Gastrocnemius medialis (tissue), 4 donors: ENCODE measurements around the gene DNAJC1. TPM values are rescaled to one million over a fixed set of nuclear protein-coding genes. Genes with fewer than 3 reads are reported as not detected.
"Not testable (repeated sequence)": the region's sequence is repeated elsewhere in the genome, so short reads cannot be mapped to it uniquely, and the experiment has no call there.

Experiments
- ATAC-seq, 2 donors: fragments of 150-250 bp; one replicate each; pipeline ENCODE4 v1.9.1; 2016
- DNase-seq, 2 donors: peaks; one replicate each; pipeline ENCODE4 v3.0.0-alpha.2; 2019
- H3K27ac ChIP-seq, 4 donors: fragments of 200-600 bp; sonication (generic); 1 replicate in 1 of 4; 2 replicates in 3 of 4; pipeline ENCODE4 v1.5.1; 2016 to 2018; ENCODE audit warnings: mild to moderate bottlenecking in 2 of 4, moderate library complexity in 1 of 4
- H3K27me3 ChIP-seq, 3 donors: fragments of 200-600 bp; sonication (generic) in 2 of 3; 1 replicate in 1 of 3; 2 replicates in 2 of 3; pipeline versions ENCODE4 v1.5.1 to v1.6.0; 2016 to 2019; ENCODE audit warnings: mild to moderate bottlenecking in 1 of 3, moderate library complexity in 1 of 3
- H3K36me3 ChIP-seq, 2 donors: fragments of 200-600 bp; sonication (generic) in 1 of 2; one replicate each; pipeline ENCODE4 v1.5.1; 2017 to 2018
- H3K4me1 ChIP-seq, 2 donors: fragments of 200-600 bp; sonication (generic) in 1 of 2; one replicate each; pipeline ENCODE4 v1.5.1; 2016 to 2017; ENCODE audit warnings: mild to moderate bottlenecking in 2 of 2
- H3K4me3 ChIP-seq, 4 donors: fragments of 200-600 bp; sonication (generic) in 3 of 4; 1 replicate in 1 of 4; 2 replicates in 3 of 4; pipeline ENCODE4 v1.5.1; 2016 to 2019; ENCODE audit warnings: mild to moderate bottlenecking in 2 of 4
- H3K9me3 ChIP-seq, 3 donors: fragments of 200-600 bp; sonication (generic) in 2 of 3; 1 replicate in 1 of 3; 2 replicates in 2 of 3; pipeline ENCODE4 v1.5.1; 2016 to 2019
- POLR2A ChIP-seq, 2 donors: fragments of 450-650 bp; IDR thresholded peaks; one replicate each; pipeline ENCODE4 v1.6.1; 2017; ENCODE audit warnings: antibody characterized with exemption in 2 of 2, mild to moderate bottlenecking in 2 of 2, moderate library complexity in 2 of 2
- in situ Hi-C, 4 donors: fragments of 200-750 bp; cut with MboI; loops; one replicate each; pipeline versions ENCODE4 v1.15.0 to v1.8.0; 2017; ENCODE audit warnings: low sequenced_read_pairs in 4 of 4
- intact Hi-C: fragments of 100-400 bp; cut with DNase I; formaldehyde crosslinking; loops from one replicate; pipeline ENCODE4 v1.15.1; 2023; ENCODE audit warnings: low total_unique reads
- total RNA-seq, 4 donors: library from RNA; depleted of rRNA; stranded (reverse); fragments of >200 nt; gene quantifications; one replicate each; pipeline versions ENCODE4 v1.1.0 to v1.2.3, GENCODE V29; 2016
- TF ChIP-seq, protein P1 (sequence below), 5 experiments: fragments of 450-650 bp in 3 of 5; fragments of 200-600 bp in 2 of 5; sonication (generic) in 2 of 5; IDR thresholded peaks in 4 of 5; conservative IDR thresholded peaks in 1 of 5; 1 replicate in 4 of 5; 2 replicates in 1 of 5; pipeline ENCODE4 v1.5.1; 2016 to 2019; ENCODE audit warnings: antibody characterized with exemption in 5 of 5, mild to moderate bottlenecking in 3 of 5, moderate library complexity in 3 of 5

DNAJC1 gene
- total RNA-seq, 4 donors from 2014 or later, result 24.1 to 56.4 (median 35.7) TPM

DNA sequence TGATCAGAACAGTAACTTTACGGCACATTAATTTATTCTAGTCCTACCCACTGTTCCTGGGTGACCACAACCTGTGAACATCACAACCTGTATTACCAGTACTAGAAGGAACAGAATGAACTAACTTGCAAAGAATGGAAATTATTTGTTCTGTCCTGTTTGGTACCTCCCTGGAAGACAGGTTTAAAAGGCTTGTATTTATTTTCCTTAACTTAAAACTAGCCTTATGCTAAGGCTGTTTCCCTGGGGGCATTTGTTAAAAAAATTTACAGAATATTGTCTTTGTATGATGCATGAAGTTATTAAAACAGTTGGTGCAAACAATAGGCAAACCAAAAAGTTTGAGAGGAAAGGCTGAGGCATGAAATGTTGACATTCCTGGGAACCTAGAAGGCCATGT is 132.7 kb downstream of the DNAJC1 start:
- DNase-seq, result no peak
- TF ChIP-seq, protein P1, sequence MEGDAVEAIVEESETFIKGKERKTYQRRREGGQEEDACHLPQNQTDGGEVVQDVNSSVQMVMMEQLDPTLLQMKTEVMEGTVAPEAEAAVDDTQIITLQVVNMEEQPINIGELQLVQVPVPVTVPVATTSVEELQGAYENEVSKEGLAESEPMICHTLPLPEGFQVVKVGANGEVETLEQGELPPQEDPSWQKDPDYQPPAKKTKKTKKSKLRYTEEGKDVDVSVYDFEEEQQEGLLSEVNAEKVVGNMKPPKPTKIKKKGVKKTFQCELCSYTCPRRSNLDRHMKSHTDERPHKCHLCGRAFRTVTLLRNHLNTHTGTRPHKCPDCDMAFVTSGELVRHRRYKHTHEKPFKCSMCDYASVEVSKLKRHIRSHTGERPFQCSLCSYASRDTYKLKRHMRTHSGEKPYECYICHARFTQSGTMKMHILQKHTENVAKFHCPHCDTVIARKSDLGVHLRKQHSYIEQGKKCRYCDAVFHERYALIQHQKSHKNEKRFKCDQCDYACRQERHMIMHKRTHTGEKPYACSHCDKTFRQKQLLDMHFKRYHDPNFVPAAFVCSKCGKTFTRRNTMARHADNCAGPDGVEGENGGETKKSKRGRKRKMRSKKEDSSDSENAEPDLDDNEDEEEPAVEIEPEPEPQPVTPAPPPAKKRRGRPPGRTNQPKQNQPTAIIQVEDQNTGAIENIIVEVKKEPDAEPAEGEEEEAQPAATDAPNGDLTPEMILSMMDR (IDR thresholded peaks at IDR 0.05 in 4 of 5, conservative IDR thresholded peaks at IDR 0.05 in 1 of 5), result no peak
- TF ChIP-seq POLR2A (IDR thresholded peaks at IDR 0.05), result no peak

DNA sequence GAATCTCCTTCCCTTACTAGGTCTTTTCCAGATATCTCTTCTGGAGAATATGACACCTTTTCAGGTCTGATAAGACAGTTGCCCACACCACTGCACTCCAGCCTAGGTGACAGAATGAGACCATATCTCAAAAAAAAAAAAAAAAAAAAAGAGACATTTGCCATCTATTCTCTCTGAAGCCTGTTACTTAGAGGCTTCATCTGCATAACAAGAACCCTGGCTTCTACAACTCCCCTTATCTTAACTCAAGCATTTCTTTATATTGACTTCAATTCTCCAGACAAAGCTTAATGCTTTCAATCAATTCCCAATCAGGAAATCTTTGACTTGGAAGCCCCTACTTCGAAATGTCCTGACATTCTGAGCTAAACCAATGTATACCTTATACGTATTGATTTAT is 134.4 kb downstream of the DNAJC1 start:
- H3K27me3 ChIP-seq, H3K27ac ChIP-seq, H3K36me3 ChIP-seq, H3K4me3 ChIP-seq, intact Hi-C loops, H3K9me3 ChIP-seq, in situ Hi-C loops, ATAC-seq, H3K4me1 ChIP-seq, DNase-seq: not testable (repeated sequence)

More for the DNA sequence above, 132.7 kb downstream of the DNAJC1 start:
- Histone ChIP-seq H3K27ac (no peak overlapping the region), H3K9me3 (no peaks in the 10 kb centered on the region), H3K27me3 (no peaks in the 10 kb centered on the region), H3K4me3 (no peak overlapping the region), H3K4me1 (no peaks in the 10 kb centered on the region), H3K36me3 (peaks cover 0 to 3% of the 10 kb centered on the region in 2 donors)
- in situ Hi-C loops, result no loop called here
- no peak for ATAC-seq
- intact Hi-C loops, result no loop called here

DNA sequence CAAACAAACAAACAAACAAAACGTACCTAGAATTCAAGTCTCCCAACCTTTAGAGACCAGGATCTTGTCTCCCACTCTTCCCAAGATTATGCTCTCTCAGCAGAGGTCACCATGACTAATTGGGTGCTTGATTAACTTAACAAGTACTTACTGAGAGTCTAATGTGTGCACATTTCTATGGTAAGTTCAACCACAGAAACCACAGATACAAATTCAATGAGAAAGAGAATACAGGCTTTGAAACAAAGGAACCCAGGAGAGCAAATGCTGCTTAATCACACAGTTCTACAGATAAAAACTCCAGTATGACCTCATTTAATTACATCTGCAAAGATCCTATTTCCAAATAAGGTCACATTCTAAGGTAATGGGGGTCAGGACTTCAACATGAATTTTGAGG is 142.8 kb downstream of the DNAJC1 start:
- Histone ChIP-seq H3K36me3 (no peaks in the 10 kb centered on the region), H3K9me3 (no peaks in the 10 kb centered on the region), H3K4me3 (no peak overlapping the region), H3K4me1 (no peaks in the 10 kb centered on the region), H3K27me3 (no peaks in the 10 kb centered on the region), H3K27ac (no peak overlapping the region)
- in situ Hi-C loops (no loop called here), intact Hi-C loops (no loop called here)
- TF ChIP-seq POLR2A (IDR thresholded peaks at IDR 0.05), result no peak
- TF ChIP-seq, protein P1 (IDR thresholded peaks at IDR 0.05 in 4 of 5, conservative IDR thresholded peaks at IDR 0.05 in 1 of 5), result no peak
- DNase-seq (no peak), ATAC-seq (no peak)

DNA sequence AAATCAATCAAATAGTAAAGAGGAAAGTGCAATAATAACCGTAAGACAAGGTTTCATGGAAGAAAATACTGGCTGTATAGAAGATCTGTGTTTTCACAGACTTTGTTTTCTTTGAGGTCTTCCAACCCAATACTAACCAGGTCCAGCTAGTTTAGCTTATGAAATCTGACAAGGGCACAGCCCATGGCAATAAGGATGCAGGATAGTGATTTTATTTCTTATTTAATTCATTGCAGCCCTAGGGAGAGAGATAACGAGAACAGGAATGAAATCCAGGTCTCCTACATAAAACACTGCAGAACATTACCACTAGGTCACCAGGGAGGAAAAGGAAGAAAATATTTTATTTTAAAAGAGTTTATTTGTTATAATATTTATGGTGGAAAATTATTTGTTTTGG is 145.1 kb downstream of the DNAJC1 start:
- intact Hi-C loops, result no loop called here
- TF ChIP-seq, protein P1 (IDR thresholded peaks at IDR 0.05 in 4 of 5, conservative IDR thresholded peaks at IDR 0.05 in 1 of 5), result no peak
- TF ChIP-seq POLR2A (IDR thresholded peaks at IDR 0.05), result no peak
- in situ Hi-C loops, result no loop called here

GRCh38 chr10:21849607-21850006 is 153.9 kb downstream of the DNAJC1 start:
- ATAC-seq (no peak), DNase-seq (no peak)
- intact Hi-C loops (no loop called here), in situ Hi-C loops (no loop called here)
- peaks cover 0 to 9% (median 0%) of the 10 kb centered on the region in 3 donors for H3K9me3 ChIP-seq
- no peaks in the 10 kb centered on the region for H3K27me3 ChIP-seq
- no peaks in the 10 kb centered on the region for H3K4me1 ChIP-seq
- no peak overlapping the region for H3K27ac ChIP-seq
- H3K4me3 ChIP-seq, result no peak overlapping the region
- H3K36me3 ChIP-seq, result peaks cover 0 to 9% of the 10 kb centered on the region in 2 donors
- TF ChIP-seq POLR2A (IDR thresholded peaks at IDR 0.05), result no peak
- TF ChIP-seq, protein P1 (IDR thresholded peaks at IDR 0.05 in 4 of 5, conservative IDR thresholded peaks at IDR 0.05 in 1 of 5), result no peak

More for the DNA sequence above, 145.1 kb downstream of the DNAJC1 start:
- H3K36me3 ChIP-seq, result no peaks in the 10 kb centered on the region
- H3K9me3 ChIP-seq, result no peaks in the 10 kb centered on the region
- H3K4me1 ChIP-seq, result no peaks in the 10 kb centered on the region
- H3K4me3 ChIP-seq, result no peak overlapping the region
- H3K27me3 ChIP-seq, result no peaks in the 10 kb centered on the region
- ATAC-seq (no peak), DNase-seq (no peak)
- H3K27ac ChIP-seq, result no peak overlapping the region
